ENCODE data around the gene LRRN2.
"Not testable (repeated sequence)": the region's sequence is repeated elsewhere in the genome, so short reads cannot be mapped to it uniquely, and the experiment has no call there.

Gene LRRN2

DNA sequence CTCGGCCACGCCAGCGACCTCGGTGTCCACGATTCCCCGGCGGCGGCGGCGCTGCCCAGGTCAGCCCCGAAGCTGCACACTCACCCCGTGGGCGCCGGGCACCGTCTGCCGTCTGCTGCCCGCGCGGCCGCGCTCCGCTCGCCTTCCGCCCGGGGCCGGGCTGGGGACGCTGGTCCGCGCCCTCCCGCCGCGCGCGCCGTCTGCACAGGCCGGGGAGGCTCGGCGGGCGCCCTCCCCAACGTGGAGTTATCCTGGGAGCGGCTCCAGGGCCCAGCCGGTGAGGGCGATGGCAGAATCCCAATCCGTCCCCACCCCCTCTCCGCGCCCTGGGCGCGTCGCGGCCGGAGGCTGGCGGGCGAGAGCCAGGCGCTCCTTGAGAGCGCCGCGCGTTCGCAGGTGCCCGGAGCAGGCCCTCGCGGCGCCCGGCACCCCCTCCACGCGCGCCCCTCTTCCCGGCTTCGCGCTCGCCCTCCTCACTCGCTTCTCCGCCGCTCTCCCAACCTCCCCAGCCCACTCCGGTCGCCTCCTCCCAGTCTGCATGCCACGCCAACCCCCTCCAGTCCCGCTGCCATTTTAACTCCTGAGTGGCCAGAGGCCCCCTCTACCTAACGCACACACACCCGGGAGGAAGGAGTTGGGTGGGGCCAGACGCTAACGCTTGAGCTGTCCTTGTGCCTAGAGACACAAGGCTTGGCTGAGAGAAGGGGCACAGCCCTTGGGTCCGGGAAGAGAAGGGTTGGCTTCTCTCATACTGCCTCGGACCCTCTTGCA is at the start of gene LRRN2:
LRRN2 (minus strand) TSS at position 503 of the 771 bp plus-strand sequence. CDS start 65,746 bp downstream, outside the sequence.
- Histone ChIP-seq H3K27ac (ENCODE audit: low read length) (no peak within 1 kb of the TSS), H3K4me3 (ENCODE audit: low read depth in 1 of 2, low read length in 2 of 2) (peak within 1 kb of the TSS; percentile 44 to 72), H3K4me1 (ENCODE audit: control insufficient read depth in 1 of 2, insufficient read depth in 2 of 2, low read length in 2 of 2) (peaks cover 2 to 23% of the 10 kb centered on the region in 2 donors), H3K9me3 (ENCODE audit: control insufficient read depth in 1 of 2, low read length in 2 of 2) (no peaks in the 10 kb centered on the region), H3K27me3 (ENCODE audit: low read depth, low read length) (no peaks in the 10 kb centered on the region), H3K36me3 (ENCODE audit: control insufficient read depth in 1 of 2, insufficient read depth in 2 of 2, low read length in 2 of 2) (no peaks in the 10 kb centered on the region)

DNA sequence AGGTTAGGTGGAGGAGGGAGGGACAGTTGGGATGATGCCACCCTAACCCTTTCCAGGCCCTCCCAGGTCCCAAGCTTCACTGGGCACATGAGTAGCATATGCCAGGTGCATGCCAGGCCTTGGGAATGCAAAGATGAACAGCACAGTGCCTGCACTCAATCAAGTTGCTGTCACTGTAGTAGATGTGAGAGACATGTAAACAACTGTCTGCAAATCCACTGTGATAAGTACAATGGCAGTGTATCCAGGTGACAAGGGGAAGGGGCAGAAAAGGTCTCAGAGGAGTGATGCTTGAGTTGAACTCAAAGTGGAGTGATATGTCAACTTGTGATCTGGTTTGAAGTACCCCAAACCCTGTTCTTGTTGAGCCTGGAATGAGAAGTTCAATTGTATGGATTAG is 49.5 kb upstream of the LRRN2 start:
- H3K27ac ChIP-seq (ENCODE audit: low read length): no peak overlapping the region
- H3K9me3 ChIP-seq (ENCODE audit: control insufficient read depth in 1 of 2, low read length in 2 of 2): peaks cover 0 to 10% of the 10 kb centered on the region in 2 donors
- H3K4me1 ChIP-seq (ENCODE audit: control insufficient read depth in 1 of 2, insufficient read depth in 2 of 2, low read length in 2 of 2): no peaks in the 10 kb centered on the region
- H3K36me3 ChIP-seq (ENCODE audit: control insufficient read depth in 1 of 2, insufficient read depth in 2 of 2, low read length in 2 of 2): no peaks in the 10 kb centered on the region
- no peak overlapping the region for H3K4me3 ChIP-seq (ENCODE audit: low read depth in 1 of 2, low read length in 2 of 2)
- peaks cover 5% of the 10 kb centered on the region for H3K27me3 ChIP-seq (ENCODE audit: low read depth, low read length)

DNA sequence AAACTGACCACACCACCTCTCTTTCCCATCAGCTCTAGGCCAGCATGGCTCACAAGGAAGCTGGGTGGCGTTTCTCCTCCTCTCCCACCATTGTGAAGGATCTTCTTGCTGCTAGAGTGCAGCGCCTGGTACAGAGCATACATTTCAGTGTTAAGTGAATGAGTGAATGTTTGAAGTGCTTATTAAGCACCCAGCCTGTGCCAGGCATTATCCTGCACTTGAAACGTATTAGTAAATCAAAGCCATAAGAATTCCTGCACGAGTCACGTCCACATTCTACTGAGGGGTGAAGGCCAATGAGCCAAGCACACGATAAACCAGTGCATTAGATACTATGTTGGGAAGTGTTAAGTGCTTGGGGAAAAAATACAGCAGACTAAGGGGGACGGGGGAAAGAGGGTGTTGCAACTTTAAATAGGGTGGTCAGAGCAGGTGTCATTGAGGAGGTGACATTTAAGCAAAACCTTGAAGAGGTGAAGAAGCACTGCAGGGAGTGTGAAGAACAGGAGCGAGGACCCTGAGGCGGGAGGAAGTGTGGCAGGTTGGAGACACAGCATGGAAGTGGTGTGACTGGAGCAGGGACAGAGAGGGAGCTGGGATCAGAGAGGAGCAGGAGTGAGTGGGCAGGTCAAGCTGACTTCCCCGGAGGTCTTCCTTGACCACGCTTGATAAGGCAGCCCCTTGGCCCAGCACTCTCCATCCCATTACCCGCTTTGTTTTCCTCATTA is 48.5 kb upstream of the LRRN2 start:
- H3K27ac ChIP-seq (ENCODE audit: low read length): no peak overlapping the region
- no peak overlapping the region for H3K4me3 ChIP-seq (ENCODE audit: low read depth in 1 of 2, low read length in 2 of 2)
- H3K36me3 ChIP-seq (ENCODE audit: control insufficient read depth in 1 of 2, insufficient read depth in 2 of 2, low read length in 2 of 2): no peaks in the 10 kb centered on the region
- H3K27me3 ChIP-seq (ENCODE audit: low read depth, low read length): peaks cover 5% of the 10 kb centered on the region
- no peaks in the 10 kb centered on the region for H3K4me1 ChIP-seq (ENCODE audit: control insufficient read depth in 1 of 2, insufficient read depth in 2 of 2, low read length in 2 of 2)
- H3K9me3 ChIP-seq (ENCODE audit: control insufficient read depth in 1 of 2, low read length in 2 of 2): peaks cover 0 to 10% of the 10 kb centered on the region in 2 donors

DNA sequence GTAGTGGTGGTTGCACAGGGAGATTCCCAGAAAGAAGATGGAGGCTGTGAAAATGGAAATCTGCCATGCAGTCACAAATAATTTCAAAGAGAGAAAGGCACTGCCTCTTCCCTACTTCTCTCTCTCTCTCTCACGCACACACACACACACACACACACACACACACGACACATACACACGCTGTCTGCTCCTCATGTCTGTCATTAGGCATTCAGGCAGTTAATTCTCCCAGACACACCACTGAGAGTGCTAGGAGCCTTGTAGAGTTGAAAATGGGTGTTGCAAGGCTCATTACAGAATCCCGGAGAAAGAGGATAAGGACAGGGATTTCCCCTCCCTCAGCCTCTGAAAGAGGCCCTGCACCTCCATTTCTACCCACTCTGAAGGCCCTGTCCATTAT is 47.8 kb upstream of the LRRN2 start:
- Histone ChIP-seq H3K27me3 (ENCODE audit: low read depth, low read length) (peaks cover 5% of the 10 kb centered on the region), H3K36me3 (ENCODE audit: control insufficient read depth in 1 of 2, insufficient read depth in 2 of 2, low read length in 2 of 2) (no peaks in the 10 kb centered on the region), H3K27ac (ENCODE audit: low read length) (no peak overlapping the region), H3K9me3 (ENCODE audit: control insufficient read depth in 1 of 2, low read length in 2 of 2) (peaks cover 0 to 4% of the 10 kb centered on the region in 2 donors), H3K4me3 (ENCODE audit: low read depth in 1 of 2, low read length in 2 of 2) (no peak overlapping the region), H3K4me1 (ENCODE audit: control insufficient read depth in 1 of 2, insufficient read depth in 2 of 2, low read length in 2 of 2) (no peaks in the 10 kb centered on the region)

DNA sequence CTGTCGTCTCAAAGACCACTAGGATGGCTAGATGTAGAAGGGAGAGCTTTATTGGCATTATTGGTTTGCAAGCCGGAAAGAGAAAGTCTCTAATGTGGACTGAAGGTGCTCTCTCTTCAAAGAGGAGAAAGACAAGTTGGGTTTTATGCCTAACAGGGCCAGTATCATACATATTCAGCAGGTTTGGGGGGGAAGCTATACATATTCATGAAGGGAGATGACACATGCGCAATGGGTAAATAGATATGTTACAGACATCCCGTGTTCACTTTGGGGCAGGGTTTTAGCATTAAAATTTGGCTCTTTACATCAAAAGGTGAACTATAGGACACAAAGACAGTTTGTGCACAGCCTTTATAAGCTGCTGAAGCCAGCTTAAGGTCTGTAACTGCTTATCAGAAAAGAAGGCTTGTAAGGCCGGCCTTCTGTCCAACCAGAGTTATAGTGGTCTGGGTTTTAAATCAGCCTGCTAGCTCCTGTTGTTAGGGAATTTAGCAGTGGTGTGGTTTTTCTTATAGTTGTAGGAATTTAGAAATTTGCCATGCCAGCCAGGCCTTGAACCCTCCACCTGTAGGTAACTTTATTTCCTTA is 46.5 kb upstream of the LRRN2 start:
- no peaks in the 10 kb centered on the region for H3K36me3 ChIP-seq (ENCODE audit: control insufficient read depth in 1 of 2, insufficient read depth in 2 of 2, low read length in 2 of 2)
- no peak overlapping the region for H3K27ac ChIP-seq (ENCODE audit: low read length)
- H3K4me3 ChIP-seq (ENCODE audit: low read depth in 1 of 2, low read length in 2 of 2): no peak overlapping the region
- H3K27me3 ChIP-seq (ENCODE audit: low read depth, low read length): peaks cover 5% of the 10 kb centered on the region
- H3K9me3 ChIP-seq (ENCODE audit: control insufficient read depth in 1 of 2, low read length in 2 of 2): no peaks in the 10 kb centered on the region
- H3K4me1 ChIP-seq (ENCODE audit: control insufficient read depth in 1 of 2, insufficient read depth in 2 of 2, low read length in 2 of 2): no peaks in the 10 kb centered on the region

DNA sequence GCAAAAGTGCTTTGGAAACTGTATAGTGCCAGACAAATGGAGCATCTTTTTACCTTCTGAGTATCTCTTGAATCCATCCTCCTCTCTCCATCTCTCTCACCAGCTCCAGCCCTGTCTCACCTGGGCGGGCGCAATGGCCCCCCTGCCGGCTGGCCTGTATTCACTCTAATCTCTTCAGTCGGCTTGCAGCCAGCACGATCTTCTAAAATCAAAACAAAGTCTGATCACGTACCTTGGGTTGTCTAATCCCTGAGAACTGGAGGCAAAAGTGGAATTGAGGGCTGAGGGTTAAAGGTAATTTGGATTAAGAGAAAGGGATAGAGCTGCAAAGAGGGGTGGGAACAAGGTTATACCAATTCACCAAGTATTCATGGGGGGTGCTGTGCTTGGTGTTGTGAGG is 46.0 kb upstream of the LRRN2 start:
- H3K4me1 ChIP-seq (ENCODE audit: control insufficient read depth in 1 of 2, insufficient read depth in 2 of 2, low read length in 2 of 2): no peaks in the 10 kb centered on the region
- no peak overlapping the region for H3K27ac ChIP-seq (ENCODE audit: low read length)
- no peaks in the 10 kb centered on the region for H3K36me3 ChIP-seq (ENCODE audit: control insufficient read depth in 1 of 2, insufficient read depth in 2 of 2, low read length in 2 of 2)
- H3K9me3 ChIP-seq (ENCODE audit: control insufficient read depth in 1 of 2, low read length in 2 of 2): no peaks in the 10 kb centered on the region
- H3K27me3 ChIP-seq (ENCODE audit: low read depth, low read length): peaks cover 5% of the 10 kb centered on the region
- no peak overlapping the region for H3K4me3 ChIP-seq (ENCODE audit: low read depth in 1 of 2, low read length in 2 of 2)

DNA sequence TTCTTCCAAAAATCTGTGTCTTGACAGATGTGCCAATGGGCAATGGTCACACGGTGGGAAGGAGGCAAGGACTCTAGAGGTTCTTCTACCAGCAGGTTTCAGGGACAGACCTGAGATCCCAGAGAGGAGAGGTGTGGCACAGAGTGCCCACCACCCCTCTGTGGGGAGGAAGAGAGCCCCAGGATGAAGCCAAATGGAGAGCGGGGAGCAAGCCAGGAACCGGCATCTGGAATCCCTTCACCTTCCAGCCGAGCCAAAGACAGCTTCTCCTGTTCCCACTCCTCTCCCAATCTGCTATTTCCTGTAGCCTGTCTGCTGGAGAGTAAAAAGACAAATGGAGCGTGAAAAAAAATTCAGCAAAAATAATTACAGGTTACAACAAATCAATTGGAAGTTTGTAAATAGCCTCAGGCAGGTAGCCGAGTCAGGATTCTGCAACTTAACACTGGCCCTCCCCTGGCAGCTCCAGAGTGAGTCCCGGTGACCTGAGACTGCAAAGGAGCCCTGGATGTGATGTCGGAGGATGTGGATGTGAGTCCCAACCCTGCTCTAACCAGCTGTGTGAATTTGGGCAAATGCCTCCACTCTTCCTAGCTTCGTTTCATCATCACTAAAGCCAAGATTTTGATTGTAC is 45.4 kb upstream of the LRRN2 start:
- no peak overlapping the region for H3K4me3 ChIP-seq (ENCODE audit: low read depth in 1 of 2, low read length in 2 of 2)
- H3K27me3 ChIP-seq (ENCODE audit: low read depth, low read length): peaks cover 5% of the 10 kb centered on the region
- no peaks in the 10 kb centered on the region for H3K9me3 ChIP-seq (ENCODE audit: control insufficient read depth in 1 of 2, low read length in 2 of 2)
- H3K4me1 ChIP-seq (ENCODE audit: control insufficient read depth in 1 of 2, insufficient read depth in 2 of 2, low read length in 2 of 2): no peaks in the 10 kb centered on the region
- no peak overlapping the region for H3K27ac ChIP-seq (ENCODE audit: low read length)
- no peaks in the 10 kb centered on the region for H3K36me3 ChIP-seq (ENCODE audit: control insufficient read depth in 1 of 2, insufficient read depth in 2 of 2, low read length in 2 of 2)

DNA sequence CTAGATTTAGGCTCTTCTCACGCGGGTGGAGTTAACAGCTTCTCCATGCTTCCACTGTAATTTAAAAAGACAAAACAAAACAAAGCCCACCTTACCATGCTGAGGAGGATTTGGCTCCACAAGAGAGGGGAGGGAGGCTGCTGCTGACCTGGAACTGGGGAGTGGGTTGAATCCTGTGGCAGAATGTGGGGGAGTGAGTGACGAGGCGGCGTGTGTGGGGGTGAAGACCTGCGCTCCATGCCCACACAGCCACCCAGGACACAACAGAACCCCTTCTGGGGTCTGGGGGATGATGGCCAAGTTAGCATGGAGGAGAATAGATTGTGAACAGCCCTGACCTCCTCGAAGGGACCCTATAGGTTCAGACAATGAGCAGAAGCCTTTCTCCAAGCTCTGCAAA is 44.0 kb upstream of the LRRN2 start:
- H3K4me3 ChIP-seq (ENCODE audit: low read depth in 1 of 2, low read length in 2 of 2): no peak overlapping the region
- H3K27me3 ChIP-seq (ENCODE audit: low read depth, low read length): peaks cover 5% of the 10 kb centered on the region
- H3K27ac ChIP-seq (ENCODE audit: low read length): no peak overlapping the region
- no peaks in the 10 kb centered on the region for H3K9me3 ChIP-seq (ENCODE audit: control insufficient read depth in 1 of 2, low read length in 2 of 2)
- no peaks in the 10 kb centered on the region for H3K4me1 ChIP-seq (ENCODE audit: control insufficient read depth in 1 of 2, insufficient read depth in 2 of 2, low read length in 2 of 2)
- H3K36me3 ChIP-seq (ENCODE audit: control insufficient read depth in 1 of 2, insufficient read depth in 2 of 2, low read length in 2 of 2): no peaks in the 10 kb centered on the region

DNA sequence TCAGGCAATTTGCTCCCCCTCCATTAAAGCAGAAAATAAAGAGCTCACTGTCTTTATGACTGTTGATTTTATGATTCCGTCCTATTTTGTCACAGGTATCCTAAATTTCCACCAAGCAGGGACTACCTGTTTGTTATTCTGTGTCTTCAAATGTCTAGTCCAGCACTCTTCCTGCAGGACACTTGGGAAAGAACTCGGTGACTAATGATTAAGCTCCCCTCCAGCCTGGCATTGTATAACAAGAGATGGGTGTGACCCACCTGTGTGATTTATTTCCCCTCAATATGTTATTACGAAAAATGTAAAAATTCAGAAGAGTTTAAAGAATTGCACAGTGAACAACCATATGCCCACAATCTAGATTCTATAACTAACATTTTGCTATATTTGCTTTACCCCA is 42.9 kb upstream of the LRRN2 start:
- no peak overlapping the region for H3K4me3 ChIP-seq (ENCODE audit: low read depth in 1 of 2, low read length in 2 of 2)
- H3K27me3 ChIP-seq (ENCODE audit: low read depth, low read length): no peaks in the 10 kb centered on the region
- no peaks in the 10 kb centered on the region for H3K36me3 ChIP-seq (ENCODE audit: control insufficient read depth in 1 of 2, insufficient read depth in 2 of 2, low read length in 2 of 2)
- no peaks in the 10 kb centered on the region for H3K4me1 ChIP-seq (ENCODE audit: control insufficient read depth in 1 of 2, insufficient read depth in 2 of 2, low read length in 2 of 2)
- no peaks in the 10 kb centered on the region for H3K9me3 ChIP-seq (ENCODE audit: control insufficient read depth in 1 of 2, low read length in 2 of 2)
- H3K27ac ChIP-seq (ENCODE audit: low read length): no peak overlapping the region

DNA sequence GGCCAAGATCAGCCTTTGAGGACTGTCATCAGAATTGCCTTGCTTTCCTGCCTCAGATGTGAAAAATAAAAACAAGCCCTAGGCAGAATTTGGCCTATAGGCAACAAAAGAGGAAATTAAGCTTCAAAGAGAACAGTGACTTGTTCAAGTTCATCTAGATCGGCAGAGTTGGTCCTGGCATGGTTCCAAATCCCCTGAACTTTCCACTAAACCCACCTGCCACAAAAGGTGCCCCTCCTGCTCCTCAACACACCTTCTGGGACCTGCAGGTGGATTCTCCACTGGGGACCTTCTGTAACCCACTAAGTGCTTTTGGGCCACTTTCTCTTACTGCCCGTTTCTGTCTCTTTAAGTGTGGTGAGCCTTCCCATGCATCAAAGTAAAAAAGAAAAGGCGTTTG is 42.5 kb upstream of the LRRN2 start:
- Histone ChIP-seq H3K9me3 (ENCODE audit: control insufficient read depth in 1 of 2, low read length in 2 of 2) (no peaks in the 10 kb centered on the region), H3K4me3 (ENCODE audit: low read depth in 1 of 2, low read length in 2 of 2) (no peak overlapping the region), H3K4me1 (ENCODE audit: control insufficient read depth in 1 of 2, insufficient read depth in 2 of 2, low read length in 2 of 2) (no peaks in the 10 kb centered on the region), H3K27ac (ENCODE audit: low read length) (no peak overlapping the region), H3K27me3 (ENCODE audit: low read depth, low read length) (no peaks in the 10 kb centered on the region), H3K36me3 (ENCODE audit: control insufficient read depth in 1 of 2, insufficient read depth in 2 of 2, low read length in 2 of 2) (no peaks in the 10 kb centered on the region)

DNA sequence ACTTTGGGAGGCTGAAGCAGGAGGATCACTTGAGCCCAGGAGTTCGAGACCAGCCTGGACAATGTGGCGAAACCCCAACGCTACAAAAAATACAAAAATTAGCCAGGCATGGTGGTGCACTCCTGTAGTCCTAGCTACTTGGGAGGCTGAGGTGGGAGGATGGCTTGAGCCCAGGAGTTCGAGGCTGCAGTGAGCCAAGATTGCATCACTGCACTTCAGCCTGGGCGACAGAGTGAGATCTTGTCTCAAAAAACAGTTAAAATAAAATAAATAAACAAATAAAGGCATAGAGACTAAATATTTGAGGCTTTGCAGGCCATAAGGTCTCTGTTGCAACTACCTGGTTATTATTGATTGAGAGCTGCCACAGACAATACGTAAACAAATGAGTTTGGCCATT is 41.9 kb upstream of the LRRN2 start:
- not testable (repeated sequence) for H3K36me3 ChIP-seq (ENCODE audit: control insufficient read depth in 1 of 2, insufficient read depth in 2 of 2, low read length in 2 of 2); H3K27me3 ChIP-seq (ENCODE audit: low read depth, low read length); H3K4me3 ChIP-seq (ENCODE audit: low read depth in 1 of 2, low read length in 2 of 2); H3K27ac ChIP-seq (ENCODE audit: low read length); H3K4me1 ChIP-seq (ENCODE audit: control insufficient read depth in 1 of 2, insufficient read depth in 2 of 2, low read length in 2 of 2); H3K9me3 ChIP-seq (ENCODE audit: control insufficient read depth in 1 of 2, low read length in 2 of 2)
